K562 (cell line): ENCODE data around the gene OPRM1. TPM values are rescaled to one million over a fixed set of nuclear protein-coding genes. Genes with fewer than 3 reads are reported as not detected.

Experiments used
- ATAC-seq: fragments of 200-7000 bp; cut with Tn5 transposase; 3 replicates; pipeline ENCODE4 v1.9.1; 2020; ENCODE audit warnings: moderate library complexity
- BruUV-seq: library from RNA; stranded (reverse); fragments of 400-500 nt; replicated peaks from 2 replicates; lab custom pipeline; 2021; lab: Mats Ljungman, UMichigan
- CTCF ChIA-PET: fragments of 300-600 bp; formaldehyde crosslinking; extraction: SDS; loops from one replicate; lab custom pipeline; 2021; ENCODE audit warnings: low intra/inter-chr PET ratio; lab: Yijun Ruan, JAX
- POLR2A ChIA-PET: fragments of 300-600, 350-650 bp; sonication (Branson Sonifier 250); formaldehyde crosslinking; extraction: SDS; loops from one replicate; lab custom pipeline; 2021; ENCODE audit warnings: antibody characterized with exemption, inconsistent platforms; lab: Yijun Ruan, JAX
- DNase-seq, 4 experiments: peaks; one replicate each; pipeline versions ENCODE4 v3.0.0 to v3.0.0-alpha.2; 2011 to 2018; ENCODE audit warnings: low spot score in 3 of 4, mixed read lengths in 3 of 4; ENCODE audit errors: extremely low read depth in 1 of 4
- FAIRE-seq: peaks from 2 replicates; lab custom pipeline; 2011; peaks lifted over from hg19 to GRCh38; lab: Jason Lieb, UNC
- H2AFZ ChIP-seq: 2 replicates; pipeline ENCODE4 v1.6.0; 2011; ENCODE audit warnings: low read depth, low read length, control low read depth, inconsistent platforms
- H3K27ac ChIP-seq: fragments of 200-600 bp; 3 replicates; pipeline ENCODE4 v1.8.0; 2011; ENCODE audit warnings: low read depth, mild to moderate bottlenecking, control low read depth, inconsistent platforms, low read length, moderate library complexity, mixed read lengths; ENCODE audit errors: extremely low read depth
- H3K27me3 ChIP-seq, 2 experiments: fragments of 300-600 bp in 1 of 2; 2 replicates in 1 of 2; 3 replicates in 1 of 2; pipeline versions ENCODE4 v1.6.0 to v1.8.0; 2011; ENCODE audit warnings: inconsistent platforms in 2 of 2, low read length in 2 of 2, mild to moderate bottlenecking in 1 of 2, mixed read lengths in 1 of 2, moderate library complexity in 1 of 2; ENCODE audit not compliant: control insufficient read depth in 2 of 2, insufficient read depth in 2 of 2
- H3K36me3 ChIP-seq: fragments of 300-600 bp; 3 replicates; pipeline ENCODE4 v1.8.0; 2011; ENCODE audit warnings: mild to moderate bottlenecking, low read length, inconsistent platforms; ENCODE audit not compliant: control insufficient read depth, insufficient read depth
- H3K4me1 ChIP-seq, 2 experiments: fragments of 200-600 bp in 1 of 2; replicated peaks in 1 of 2; 2 replicates in 1 of 2; 3 replicates in 1 of 2; pipeline versions ENCODE4 v1.5.1 to v1.8.0; 2011; ENCODE audit warnings: inconsistent platforms in 2 of 2, low read length in 2 of 2, mild to moderate bottlenecking in 1 of 2, mixed read lengths in 1 of 2, moderate library complexity in 1 of 2; ENCODE audit not compliant: control insufficient read depth in 2 of 2, insufficient read depth in 2 of 2
- H3K4me2 ChIP-seq: 2 replicates; pipeline ENCODE4 v1.6.1; 2011; ENCODE audit warnings: low read length, control low read depth, inconsistent platforms, mixed read lengths; ENCODE audit not compliant: insufficient read depth
- H3K4me3 ChIP-seq: fragments of 200-600 bp; sonication (generic), shearing (Covaris generic); 2 replicates; pipeline ENCODE4 v1.5.1; 2016; ENCODE audit warnings: control low read depth, inconsistent platforms
- H3K79me2 ChIP-seq: fragments of 200-600 bp; 3 replicates; pipeline ENCODE4 v1.8.0; 2011; ENCODE audit warnings: low read length, inconsistent platforms; ENCODE audit not compliant: control insufficient read depth, insufficient read depth
- H3K9ac ChIP-seq, 2 experiments: 2 replicates each; pipeline versions ENCODE4 v1.6.0 to v1.6.1; 2011; ENCODE audit warnings: low read depth in 2 of 2, low read length in 2 of 2, control low read depth in 1 of 2, inconsistent platforms in 1 of 2, mild to moderate bottlenecking in 1 of 2, mixed read lengths in 1 of 2; ENCODE audit not compliant: insufficient read depth in 1 of 2
- H3K9me1 ChIP-seq: one replicate; pipeline ENCODE4 v1.6.0; 2011; ENCODE audit warnings: inconsistent platforms, mild to moderate bottlenecking, low read length, moderate library complexity; ENCODE audit not compliant: control insufficient read depth, insufficient read depth
- H3K9me3 ChIP-seq: replicated peaks from 2 replicates; pipeline ENCODE4 v1.5.1; 2011; ENCODE audit warnings: low read depth, low read length, inconsistent platforms; ENCODE audit not compliant: control insufficient read depth, insufficient read depth
- H4K20me1 ChIP-seq: replicated peaks from 2 replicates; pipeline ENCODE4 v1.6.1; 2011; ENCODE audit warnings: low read length, inconsistent platforms, mixed read lengths; ENCODE audit not compliant: control insufficient read depth, insufficient read depth
- BRD4 ChIP-seq: fragments of 200-600 bp; sonication (generic); IDR thresholded peaks from 2 replicates; pipeline ENCODE4 v1.6.1; 2017; ENCODE audit warnings: inconsistent platforms
- CREB3 ChIP-seq: fragments of 450-650 bp; conservative IDR thresholded peaks from 2 replicates; pipeline ENCODE4 v1.6.1; 2016; ENCODE audit warnings: missing genetic modification characterization, low read depth, mild to moderate bottlenecking, missing compliant biosample characterization, moderate library complexity
- FUS ChIP-seq: fragments of 200-400 bp; formaldehyde crosslinking; optimal IDR thresholded peaks from 2 replicates; pipeline ENCODE3; 2017; ENCODE audit warnings: low read depth, low read length
- HDAC1 ChIP-seq, 2 experiments: fragments of 450-650 bp; IDR thresholded peaks; 2 replicates each; pipeline ENCODE4 v1.6.1; 2016 to 2017; ENCODE audit warnings: inconsistent platforms in 1 of 2, mild to moderate bottlenecking in 1 of 2, moderate library complexity in 1 of 2
- HOXB6 ChIP-seq: fragments of 250-450 bp; sonication (Bioruptor Pico); IDR thresholded peaks from 2 replicates; pipeline ENCODE4 v1.5.1; 2022; ENCODE audit warnings: mild to moderate bottlenecking, borderline replicate concordance
- ID3 ChIP-seq, 2 experiments: fragments of 250-450 bp in 1 of 2; fragments of 450-650 bp in 1 of 2; sonication (Bioruptor Pico) in 1 of 2; IDR thresholded peaks; 2 replicates each; pipeline versions ENCODE4 v1.6.1 to v1.8.0; 2016 to 2021; ENCODE audit warnings: mild to moderate bottlenecking in 2 of 2, moderate library complexity in 2 of 2, missing compliant biosample characterization in 1 of 2, missing genetic modification characterization in 1 of 2
- KAT8 ChIP-seq: fragments of 450-650 bp; IDR thresholded peaks from 2 replicates; pipeline ENCODE4 v1.6.1; 2016; ENCODE audit warnings: low read depth, mild to moderate bottlenecking
- NR4A1 ChIP-seq, 2 experiments: fragments of 250-450 bp in 1 of 2; fragments of 450-650 bp in 1 of 2; sonication (Bioruptor Pico) in 1 of 2; IDR thresholded peaks; 2 replicates each; pipeline versions ENCODE4 v1.4.0 to v1.6.1; 2016 to 2020; ENCODE audit warnings: mild to moderate bottlenecking in 2 of 2, missing compliant biosample characterization in 1 of 2, missing genetic modification characterization in 1 of 2, moderate library complexity in 1 of 2
- SNRNP70 ChIP-seq: fragments of 200-400 bp; formaldehyde crosslinking; optimal IDR thresholded peaks from 2 replicates; pipeline ENCODE3; 2017; ENCODE audit warnings: low read depth, low read length
- TBP ChIP-seq: optimal IDR thresholded peaks from 2 replicates; pipeline ENCODE3; 2011; ENCODE audit warnings: low read depth, low read length, improper control_type of control experiment
- ZC3H4 ChIP-seq: sonication (generic); formaldehyde crosslinking; IDR thresholded peaks from 2 replicates; pipeline ENCODE4 v1.9.0; 2021; ENCODE audit warnings: missing genetic modification reagents, borderline replicate concordance
- ZKSCAN1 ChIP-seq: fragments of 150-350 bp; IDR thresholded peaks from 2 replicates; pipeline ENCODE4 v1.6.1; 2016; ENCODE audit warnings: low read depth, low read length
- ZNF175 ChIP-seq: fragments of 200-800 bp; sonication (Bioruptor generic); IDR thresholded peaks from 2 replicates; pipeline ENCODE4 v1.6.1; 2016; ENCODE audit warnings: low read depth, mild to moderate bottlenecking, missing genetic modification characterization, missing compliant biosample characterization
- ZNF436 ChIP-seq: fragments of 250-450, 450-650 bp; sonication (Bioruptor Pico); formaldehyde crosslinking; IDR thresholded peaks from 2 replicates; pipeline ENCODE4 v1.7.0; 2020; ENCODE audit warnings: mild to moderate bottlenecking
- ZNF639 ChIP-seq, 2 experiments: fragments of 200-800 bp in 1 of 2; sonication (Bioruptor generic) in 1 of 2; sonication (generic) in 1 of 2; formaldehyde crosslinking in 1 of 2; IDR thresholded peaks in 1 of 2; conservative IDR thresholded peaks in 1 of 2; 2 replicates each; pipeline versions ENCODE4 v1.5.0 to v1.6.1; 2016 to 2020; ENCODE audit warnings: missing compliant biosample characterization in 1 of 2, missing genetic modification characterization in 1 of 2, missing genetic modification reagents in 1 of 2
- ZNF695 ChIP-seq: fragments of 450-650 bp; formaldehyde crosslinking; IDR thresholded peaks from 2 replicates; pipeline ENCODE4 v1.4.0; 2020; ENCODE audit warnings: mild to moderate bottlenecking, moderate library complexity
- ZNF764 ChIP-seq: fragments of 250-450 bp; sonication (Bioruptor Pico); IDR thresholded peaks from 2 replicates; pipeline ENCODE4 v1.4.0; 2020; ENCODE audit warnings: low read depth, mild to moderate bottlenecking, moderate library complexity
- ZNF778 ChIP-seq: fragments of 450-650 bp; formaldehyde crosslinking; IDR thresholded peaks from 2 replicates; pipeline ENCODE4 v1.4.0; 2020; ENCODE audit warnings: mild to moderate bottlenecking, moderate library complexity
- WGBS: fragments of 100-300 bp; shearing (Covaris generic); methylation state at CpG from one replicate; pipeline ENCODE4 v1.1.6; 2016; ENCODE audit warnings: low coverage, mixed read lengths; ENCODE audit not compliant: insufficient coverage; ENCODE audit errors: missing lambda C conversion rate; 5-methylcytosine and 5-hydroxymethylcytosine counted together
- in situ Hi-C: fragments of 300-500 bp; cut with MboI; formaldehyde crosslinking; loops from 4 replicates; pipeline ENCODE4 v1.15.0; 2018; ENCODE audit warnings: inconsistent platforms, mixed read lengths
- intact Hi-C: fragments of 100-400 bp; cut with micrococcal nuclease; formaldehyde crosslinking; loops from 2 replicates; pipeline ENCODE4 v1.14.2; 2022
- polyA plus RNA-seq, 8 experiments: library from polyadenylated mRNA; depleted of rRNA in 4 of 8; stranded (reverse) in 5 of 8; unstranded in 3 of 8; fragments of >200 nt; fragmentation: Nextera tagmentation in 2 of 8; fragmentation: Illumina TruSeq in 1 of 8; extraction: Ambion mirVana in 2 of 8; extraction: Trizol in 1 of 8; gene quantifications; 2 replicates each; pipeline versions ENCODE4 v1.2.1 to v1.2.3, GENCODE V29; 2011 to 2014; ENCODE audit warnings: inconsistent platforms in 1 of 8, missing spikeins in 1 of 8
- total RNA-seq, 7 experiments: library from RNA; depleted of rRNA in 6 of 7; stranded (reverse); fragments of >200 nt in 6 of 7; fragmentation: Illumina TruSeq in 2 of 7; extraction: Trizol in 2 of 7; gene quantifications; 2 replicates each; pipeline versions ENCODE4 v1.2.1 to v1.2.3, GENCODE V29; 2011 to 2021; ENCODE audit warnings: low replicate concordance in 1 of 7
- TF ChIP-seq, protein P1 (sequence below): IDR thresholded peaks from 2 replicates; pipeline ENCODE4 v1.6.1; 2016; ENCODE audit warnings: missing genetic modification characterization, missing compliant biosample characterization

The OPRM1 gene
- total and polyA plus RNA-seq, 9 of the 15 experiments (the other 6 are each of a cell fraction or from before 2014, with no cell fraction given): not detected

DNA sequence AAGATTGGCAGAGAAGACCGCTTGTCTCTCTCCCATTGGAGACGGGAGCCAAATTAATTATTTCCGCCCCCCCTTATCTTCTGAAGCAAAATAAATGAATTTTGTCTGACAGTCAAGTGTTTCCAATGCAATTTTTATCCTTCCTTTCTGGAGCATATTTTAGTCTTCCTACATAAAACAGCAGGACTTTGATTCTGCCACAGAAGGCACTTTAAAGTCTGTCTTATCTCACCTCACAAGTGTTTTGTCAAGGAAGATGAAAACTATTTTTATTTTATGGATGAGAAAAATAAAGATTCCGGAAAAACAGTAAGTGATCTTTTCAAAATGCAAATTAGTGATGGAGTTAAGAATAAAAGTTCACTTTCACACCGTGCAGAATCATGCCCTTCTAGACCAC is 140.4 kb downstream of the OPRM1 start:
- FAIRE-seq (no peak), DNase-seq (no peak), ATAC-seq (no peak)
- no peaks in the 10 kb centered on the region for H4K20me1 ChIP-seq
- no peaks in the 10 kb centered on the region for H3K36me3 ChIP-seq
- no peaks in the 10 kb centered on the region for H3K9me1 ChIP-seq
- no peaks in the 10 kb centered on the region for H3K9me3 ChIP-seq
- ChIA-PET POLR2A (no interaction called here), CTCF (no interaction called here)
- H3K79me2 ChIP-seq: no peaks in the 10 kb centered on the region
- H3K4me2 ChIP-seq: no peak overlapping the region
- no peak overlapping the region for H2AFZ ChIP-seq
- H3K9ac ChIP-seq: no peak overlapping the region
- in situ Hi-C loops: no loop called here
- 0% methylated on average over 5 of the region's 5 CpGs for WGBS
- H3K27ac ChIP-seq: no peak overlapping the region
- intact Hi-C loops: no loop called here
- BruUV-seq: no TSS peak
- H3K4me3 ChIP-seq: no peak overlapping the region
- H3K27me3 ChIP-seq: no peaks in the 10 kb centered on the region
- H3K4me1 ChIP-seq: no peaks in the 10 kb centered on the region
- TF ChIP-seq ZNF639 (CRISPR knock-in tag; conservative IDR thresholded peaks at IDR 0.05 in 1 of 2, IDR thresholded peaks at IDR 0.05 in 1 of 2) (no peak), ZNF436 (CRISPR knock-in tag) (no peak), ZNF764 (CRISPR knock-in tag) (no peak), ZC3H4 (CRISPR knock-in tag) (no peak), NR4A1 (CRISPR knock-in tag; IDR thresholded peaks at IDR 0.05) (no peak), NR4A1 (tag; IDR thresholded peaks at IDR 0.05) (no peak), TBP (no peak), ZNF175 (no peak), SNRNP70 (no peak), KAT8 (no peak), HOXB6 (CRISPR knock-in tag) (no peak), BRD4 (no peak), ZKSCAN1 (no peak), HDAC1 (IDR thresholded peaks at IDR 0.05) (no peak), ZNF695 (CRISPR knock-in tag) (no peak), CREB3 (no peak), FUS (no peak), ZNF778 (CRISPR knock-in tag) (no peak), ID3 (CRISPR knock-in tag; IDR thresholded peaks at IDR 0.05) (no peak), ID3 (tag; IDR thresholded peaks at IDR 0.05) (no peak)
- TF ChIP-seq, protein P1, sequence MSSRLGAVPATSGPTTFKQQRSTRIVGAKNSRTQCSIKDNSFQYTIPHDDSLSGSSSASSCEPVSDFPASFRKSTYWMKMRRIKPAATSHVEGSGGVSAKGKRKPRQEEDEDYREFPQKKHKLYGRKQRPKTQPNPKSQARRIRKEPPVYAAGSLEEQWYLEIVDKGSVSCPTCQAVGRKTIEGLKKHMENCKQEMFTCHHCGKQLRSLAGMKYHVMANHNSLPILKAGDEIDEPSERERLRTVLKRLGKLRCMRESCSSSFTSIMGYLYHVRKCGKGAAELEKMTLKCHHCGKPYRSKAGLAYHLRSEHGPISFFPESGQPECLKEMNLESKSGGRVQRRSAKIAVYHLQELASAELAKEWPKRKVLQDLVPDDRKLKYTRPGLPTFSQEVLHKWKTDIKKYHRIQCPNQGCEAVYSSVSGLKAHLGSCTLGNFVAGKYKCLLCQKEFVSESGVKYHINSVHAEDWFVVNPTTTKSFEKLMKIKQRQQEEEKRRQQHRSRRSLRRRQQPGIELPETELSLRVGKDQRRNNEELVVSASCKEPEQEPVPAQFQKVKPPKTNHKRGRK (tag): no peak
